Natural killer cell treated with Interleukin-12 subunit alpha and Interleukin-12 subunit beta and Interleukin-15 and Interleukin-18, amount 100 ng/mL, for 72 hours (primary cell): ENCODE measurements around the gene MYOZ3. TPM values are rescaled to one million over a fixed set of nuclear protein-coding genes. Genes with fewer than 3 reads are reported as not detected.

Experiments used
- ATAC-seq, 2 donors: fragments of 150-1000 bp; cut with Tn5 transposase in 1 of 2; sonication (Bioruptor Pico), chemical (Tn5 transposase) in 1 of 2; 2 replicates each; pipeline ENCODE4 v1.10.0; 2021
- DNase-seq: peaks from one replicate; pipeline ENCODE4 v3.0.0; 2022; ENCODE audit warnings: low spot score
- H3K27ac Mint-ChIP-seq, 2 donors: 1 replicate in 1 of 2; 2 replicates in 1 of 2; pipeline ENCODE4 v1.8.0; 2022; ENCODE audit warnings: mixed read lengths in 2 of 2, mild to moderate bottlenecking in 1 of 2, moderate library complexity in 1 of 2
- H3K27me3 Mint-ChIP-seq, 2 donors: 1 replicate in 1 of 2; 2 replicates in 1 of 2; pipeline ENCODE4 v1.8.0; 2022; ENCODE audit warnings: mixed read lengths in 2 of 2
- H3K36me3 Mint-ChIP-seq: one replicate; pipeline ENCODE4 v1.8.0; 2022; ENCODE audit warnings: mixed read lengths
- H3K4me1 Mint-ChIP-seq, 2 donors: 1 replicate in 1 of 2; 2 replicates in 1 of 2; pipeline ENCODE4 v1.8.0; 2022; ENCODE audit warnings: low read depth in 2 of 2, mixed read lengths in 2 of 2, mild to moderate bottlenecking in 1 of 2
- H3K4me3 Mint-ChIP-seq: one replicate; pipeline ENCODE4 v1.8.0; 2022; ENCODE audit warnings: mixed read lengths
- H3K9me3 Mint-ChIP-seq: 2 replicates; pipeline ENCODE4 v1.8.0; 2022; ENCODE audit warnings: mixed read lengths
- total RNA-seq, 2 donors: library from RNA; stranded (reverse); gene quantifications; one replicate each; pipeline ENCODE4 v1.2.3, GENCODE V29; 2022

Gene MYOZ3, protein sequence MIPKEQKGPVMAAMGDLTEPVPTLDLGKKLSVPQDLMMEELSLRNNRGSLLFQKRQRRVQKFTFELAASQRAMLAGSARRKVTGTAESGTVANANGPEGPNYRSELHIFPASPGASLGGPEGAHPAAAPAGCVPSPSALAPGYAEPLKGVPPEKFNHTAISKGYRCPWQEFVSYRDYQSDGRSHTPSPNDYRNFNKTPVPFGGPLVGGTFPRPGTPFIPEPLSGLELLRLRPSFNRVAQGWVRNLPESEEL
- total RNA-seq: not detected

GRCh38 chr5:150661086-150661485 is at the start of gene MYOZ3:
Gene MYOZ3, plus strand, starts transcription at chr5:150661251. Its CDS starts 1,691 bp downstream, at chr5:150662942.
- Mint-ChIP-seq H3K27ac (no peak within 1 kb of the TSS), H3K36me3 (no peaks in the 10 kb centered on the region), H3K4me3 (no peak within 1 kb of the TSS), H3K27me3 (peaks cover 4 to 8% of the 10 kb centered on the region in 2 donors), H3K9me3 (no peaks in the 10 kb centered on the region), H3K4me1 (peaks cover 8 to 9% of the 10 kb centered on the region in 2 donors)
- DNase-seq: peak; percentile 8
- no peak for ATAC-seq

DNA sequence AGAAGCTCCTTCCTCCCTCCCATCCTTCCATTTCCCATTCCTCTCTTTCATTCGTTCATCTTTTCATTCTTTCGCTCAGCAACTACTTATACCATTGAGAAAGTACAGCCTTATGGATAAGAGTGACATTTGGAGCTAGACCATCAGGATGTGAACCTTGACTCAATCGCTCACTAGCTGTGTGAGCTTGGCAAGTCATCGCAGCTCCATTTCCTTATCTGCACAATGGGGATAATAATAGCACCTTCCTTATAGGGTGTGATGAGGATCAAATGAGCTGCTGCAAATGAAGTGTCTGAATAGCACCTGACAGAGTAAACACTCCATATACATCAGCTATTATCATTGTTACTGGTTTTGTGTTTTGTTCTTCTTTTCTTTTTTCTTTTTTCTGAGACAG is 48.6 kb upstream of the MYOZ3 start:
- H3K9me3 Mint-ChIP-seq: no peaks in the 10 kb centered on the region
- no peak overlapping the region for H3K27ac Mint-ChIP-seq
- H3K36me3 Mint-ChIP-seq: no peaks in the 10 kb centered on the region

DNA sequence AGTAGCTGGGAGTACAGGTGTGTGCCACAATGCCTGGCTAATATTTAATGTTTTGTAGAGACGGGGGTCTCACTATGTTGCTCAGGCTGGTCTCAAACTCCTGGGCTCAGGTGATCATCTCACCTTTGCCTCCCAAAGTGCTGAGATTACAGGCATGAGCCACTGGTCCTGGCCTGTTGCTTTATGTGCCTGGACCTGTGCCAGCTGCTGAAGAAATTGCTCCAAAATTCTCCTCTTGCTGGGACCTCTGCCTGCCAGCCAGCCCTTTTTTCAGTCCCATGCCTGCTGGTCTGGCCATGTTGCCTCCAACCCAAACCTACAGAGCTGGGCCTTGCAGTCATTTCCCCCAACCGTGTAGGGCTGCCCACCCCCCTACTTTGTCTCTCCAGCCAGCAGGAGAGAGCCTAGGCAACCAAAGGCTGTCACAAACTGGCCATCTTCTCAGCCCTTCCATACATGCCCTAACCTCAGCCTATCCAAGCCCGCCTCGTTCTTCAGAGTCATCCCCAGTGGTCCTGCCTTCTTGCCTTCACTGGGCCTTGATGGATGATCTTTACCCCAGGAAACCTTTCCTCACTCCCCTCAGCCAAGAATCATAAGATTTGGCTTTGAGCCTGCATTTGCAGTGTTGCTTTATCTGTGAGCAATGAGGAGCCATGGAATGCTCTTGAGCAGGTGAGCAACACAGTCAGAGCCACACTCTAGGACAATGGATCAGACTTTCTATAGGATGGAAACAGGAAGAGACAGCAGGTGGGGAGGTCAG is 48.0 kb upstream of the MYOZ3 start:
- DNase-seq: no peak
- Mint-ChIP-seq H3K4me3 (no peak overlapping the region), H3K36me3 (no peaks in the 10 kb centered on the region), H3K27ac (no peak overlapping the region), H3K9me3 (no peaks in the 10 kb centered on the region), H3K27me3 (peaks cover 10 to 11% of the 10 kb centered on the region in 2 donors), H3K4me1 (no peaks in the 10 kb centered on the region)
- no peak for ATAC-seq

More for the DNA sequence above, 48.6 kb upstream of the MYOZ3 start:
- DNase-seq (no peak), ATAC-seq (no peak)
- H3K27me3 Mint-ChIP-seq: peaks cover 10 to 11% of the 10 kb centered on the region in 2 donors
- no peak overlapping the region for H3K4me3 Mint-ChIP-seq
- H3K4me1 Mint-ChIP-seq: no peaks in the 10 kb centered on the region

- no peak for ATAC-seq
- peaks cover 10 to 11% of the 10 kb centered on the region in 2 donors for H3K27me3 Mint-ChIP-seq
Observed at GRCh38 chr5:150613991-150614660, 46.9 kb upstream of the MYOZ3 start.

GRCh38 chr5:150614661-150615060 is 46.4 kb upstream of the MYOZ3 start:
- Mint-ChIP-seq H3K9me3 (no peaks in the 10 kb centered on the region), H3K4me1 (no peaks in the 10 kb centered on the region), H3K27me3 (peaks cover 10 to 11% of the 10 kb centered on the region in 2 donors), H3K36me3 (no peaks in the 10 kb centered on the region), H3K4me3 (no peak overlapping the region), H3K27ac (no peak overlapping the region)
- ATAC-seq (no peak), DNase-seq (no peak)

More at GRCh38 chr5:150613991-150614660, 46.9 kb upstream of the MYOZ3 start:
- Mint-ChIP-seq H3K27ac (no peak overlapping the region), H3K4me1 (no peaks in the 10 kb centered on the region), H3K9me3 (no peaks in the 10 kb centered on the region), H3K4me3 (no peak overlapping the region), H3K36me3 (no peaks in the 10 kb centered on the region)
- DNase-seq: no peak

DNA sequence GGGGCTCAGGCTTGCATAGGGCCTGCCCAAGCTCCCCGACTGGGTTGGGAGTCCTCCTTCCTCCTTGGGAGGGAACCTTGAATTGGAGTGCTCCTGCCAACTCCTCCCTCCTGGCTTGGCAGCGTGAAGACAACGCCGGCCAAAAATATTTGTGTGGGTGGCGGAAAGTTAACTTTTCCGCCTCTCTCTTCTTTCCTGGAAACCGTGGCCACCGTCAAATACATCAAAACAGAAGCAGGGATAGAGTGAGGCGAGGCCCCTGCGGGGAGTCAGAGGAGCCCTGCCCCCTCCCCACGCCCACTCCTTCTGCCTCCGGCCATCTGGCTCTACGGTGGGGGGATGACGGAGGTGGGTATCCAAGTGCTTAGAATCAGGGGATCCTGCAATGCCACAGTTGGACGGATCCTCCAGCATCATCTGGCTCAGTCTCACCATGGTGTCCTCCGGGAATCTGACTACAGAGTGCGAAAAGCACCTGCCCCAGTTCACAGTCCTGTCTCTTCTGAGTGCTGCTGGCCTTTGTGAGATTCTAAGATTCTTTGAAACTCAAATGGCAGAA is 45.8 kb upstream of the MYOZ3 start:
- Mint-ChIP-seq H3K4me3 (no peak overlapping the region), H3K27ac (no peak overlapping the region), H3K9me3 (no peaks in the 10 kb centered on the region), H3K4me1 (no peaks in the 10 kb centered on the region), H3K36me3 (no peaks in the 10 kb centered on the region), H3K27me3 (peaks cover 10 to 11% of the 10 kb centered on the region in 2 donors)
- DNase-seq (no peak), ATAC-seq (no peak)

DNA sequence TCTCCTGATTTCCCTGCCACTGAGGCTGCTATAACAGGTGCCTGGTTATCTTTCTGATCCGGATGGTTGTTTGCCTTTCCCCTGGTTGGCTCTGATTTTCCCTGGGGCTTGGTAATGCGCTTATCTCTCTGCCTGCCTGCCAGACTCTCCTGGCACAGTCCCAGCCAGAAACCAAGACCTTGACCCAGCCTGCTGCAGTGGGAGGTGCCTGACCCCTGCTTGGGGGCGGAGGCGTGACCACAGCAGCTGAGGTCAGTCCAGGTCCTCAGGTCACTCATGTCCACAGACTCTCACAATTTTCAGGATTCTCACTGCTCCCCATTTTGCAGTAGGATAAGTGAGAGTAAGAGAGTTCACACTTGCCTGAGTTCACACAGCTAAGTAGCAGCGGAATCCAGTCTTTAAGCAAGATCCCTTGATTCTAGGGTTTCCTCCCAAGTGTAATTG is 45.0 kb upstream of the MYOZ3 start:
- H3K36me3 Mint-ChIP-seq: no peaks in the 10 kb centered on the region
- no peak for ATAC-seq
- H3K9me3 Mint-ChIP-seq: no peaks in the 10 kb centered on the region
- no peaks in the 10 kb centered on the region for H3K4me1 Mint-ChIP-seq
- DNase-seq: no peak
- H3K27ac Mint-ChIP-seq: no peak overlapping the region
- peaks cover 10 to 11% of the 10 kb centered on the region in 2 donors for H3K27me3 Mint-ChIP-seq
- no peak overlapping the region for H3K4me3 Mint-ChIP-seq

- H3K9me3 Mint-ChIP-seq: no peaks in the 10 kb centered on the region
- H3K4me1 Mint-ChIP-seq: no peaks in the 10 kb centered on the region
- H3K36me3 Mint-ChIP-seq: no peaks in the 10 kb centered on the region
- DNase-seq: no peak
- no peak overlapping the region for H3K27ac Mint-ChIP-seq
- H3K27me3 Mint-ChIP-seq: peaks cover 10 to 11% of the 10 kb centered on the region in 2 donors
- H3K4me3 Mint-ChIP-seq: no peak overlapping the region
- no peak for ATAC-seq
Observed at GRCh38 chr5:150616506-150616905, 44.5 kb upstream of the MYOZ3 start.

DNA sequence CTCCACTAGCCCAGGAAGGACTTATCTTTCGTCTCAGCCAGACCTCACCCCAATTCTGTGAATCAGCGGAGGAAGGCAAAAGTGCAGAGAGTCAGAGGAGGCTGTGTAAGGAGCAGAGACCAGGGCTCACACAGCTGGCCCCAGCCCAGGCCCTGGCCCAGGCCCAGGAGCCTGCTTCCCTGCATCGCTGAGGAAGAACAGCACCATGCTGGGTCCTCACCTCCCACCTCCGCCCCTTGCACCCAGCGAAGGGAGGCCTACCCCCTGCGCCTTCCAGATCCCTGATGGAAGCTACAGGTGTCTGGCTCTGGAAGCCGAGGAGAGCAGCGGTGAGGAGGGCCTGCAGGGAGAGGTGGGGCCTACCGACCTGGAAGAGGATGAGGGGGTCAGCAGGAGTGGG is 42.9 kb upstream of the MYOZ3 start:
- Mint-ChIP-seq H3K9me3 (no peaks in the 10 kb centered on the region), H3K4me1 (peaks cover 0 to 4% of the 10 kb centered on the region in 2 donors), H3K27ac (no peak overlapping the region), H3K4me3 (no peak overlapping the region), H3K36me3 (no peaks in the 10 kb centered on the region), H3K27me3 (peaks cover 13 to 15% of the 10 kb centered on the region in 2 donors)
- ATAC-seq: peak in 1 of 2 donors; percentile 30
- DNase-seq: no peak

DNA sequence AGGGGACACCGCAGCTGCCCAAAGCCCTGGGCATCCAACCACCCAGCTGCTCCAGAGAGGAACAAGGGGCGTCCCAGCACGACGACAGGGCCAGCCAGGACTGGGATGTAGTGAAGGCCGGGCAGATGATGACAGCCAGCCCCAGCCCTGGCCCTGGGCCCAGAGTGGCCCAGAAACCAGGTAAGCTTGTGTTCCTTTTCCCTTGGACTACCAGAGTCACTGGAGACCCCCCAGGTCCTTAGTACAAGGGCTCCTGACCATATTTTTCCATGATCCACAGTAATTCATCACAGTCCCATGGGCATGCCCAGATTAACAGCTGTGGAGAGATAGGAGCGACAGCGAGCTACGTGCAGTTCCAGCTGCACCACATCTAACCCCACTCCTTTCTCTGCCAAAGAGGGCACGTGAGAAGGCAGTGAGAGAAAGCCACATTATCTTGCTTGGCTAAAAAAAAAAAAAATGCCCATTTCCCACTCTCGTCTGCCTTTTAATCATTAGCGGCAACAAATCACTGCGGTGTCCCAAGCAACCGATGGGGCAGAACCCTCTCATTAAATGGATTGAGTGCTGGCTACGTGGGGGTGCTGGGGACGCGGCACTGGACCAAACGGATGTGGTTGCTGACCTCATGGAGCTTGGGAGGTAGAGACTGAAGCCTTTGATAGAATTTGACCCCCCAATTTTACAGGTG is 42.3 kb upstream of the MYOZ3 start:
- H3K4me1 Mint-ChIP-seq: peaks cover under 1 to 9% of the 10 kb centered on the region in 2 donors
- no peak overlapping the region for H3K4me3 Mint-ChIP-seq
- H3K36me3 Mint-ChIP-seq: no peaks in the 10 kb centered on the region
- no peaks in the 10 kb centered on the region for H3K9me3 Mint-ChIP-seq
- no peak for DNase-seq
- peak in 1 of 2 donors; percentile 8 for ATAC-seq
- H3K27ac Mint-ChIP-seq: no peak overlapping the region
- peaks cover 15 to 19% of the 10 kb centered on the region in 2 donors for H3K27me3 Mint-ChIP-seq

GRCh38 chr5:150619359-150620230 is 41.5 kb upstream of the MYOZ3 start:
- ATAC-seq: no peak
- Mint-ChIP-seq H3K27ac (no peak overlapping the region), H3K9me3 (no peaks in the 10 kb centered on the region), H3K4me1 (peaks cover 9 to 16% of the 10 kb centered on the region in 2 donors), H3K27me3 (peaks cover 21 to 28% of the 10 kb centered on the region in 2 donors), H3K4me3 (no peak overlapping the region), H3K36me3 (peaks cover 5% of the 10 kb centered on the region)
- no peak for DNase-seq

DNA sequence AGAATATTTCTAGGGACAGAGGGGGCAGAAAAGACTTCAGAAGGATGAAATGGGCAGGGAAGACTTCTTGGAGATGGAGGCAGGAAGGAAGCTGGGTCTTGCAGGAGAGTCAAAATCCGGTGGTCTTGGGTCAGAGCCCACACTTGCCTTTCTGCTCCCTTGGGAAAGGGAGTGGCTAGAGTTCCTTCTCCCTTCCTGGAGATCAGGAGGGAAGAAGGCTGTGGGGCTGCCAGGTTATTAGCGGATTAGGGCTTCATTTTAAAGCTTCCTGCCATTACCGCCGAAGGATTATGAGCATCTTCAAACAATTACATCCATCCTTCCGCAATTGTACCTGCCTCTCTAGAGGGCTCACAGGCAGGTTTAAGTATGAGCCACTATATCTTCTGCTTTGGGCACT is 39.8 kb upstream of the MYOZ3 start:
- ATAC-seq (no peak), DNase-seq (no peak)
- H3K27ac Mint-ChIP-seq: no peak overlapping the region
- H3K4me3 Mint-ChIP-seq: no peak overlapping the region
- H3K4me1 Mint-ChIP-seq: peaks cover 9 to 16% of the 10 kb centered on the region in 2 donors
- H3K36me3 Mint-ChIP-seq: peaks cover 5% of the 10 kb centered on the region
- H3K9me3 Mint-ChIP-seq: no peaks in the 10 kb centered on the region
- peaks cover 17 to 25% of the 10 kb centered on the region in 2 donors for H3K27me3 Mint-ChIP-seq
